Measurements from ENCODE around the gene SORL1. TPM values are rescaled to one million over a fixed set of nuclear protein-coding genes. Genes with fewer than 3 reads are reported as not detected.

The SORL1 gene
- total and polyA plus RNA-seq, 2 of the 13 experiments (the other 11 are each of a cell fraction or from before 2014, with no cell fraction given): 21.3 to 148 TPM

DNA sequence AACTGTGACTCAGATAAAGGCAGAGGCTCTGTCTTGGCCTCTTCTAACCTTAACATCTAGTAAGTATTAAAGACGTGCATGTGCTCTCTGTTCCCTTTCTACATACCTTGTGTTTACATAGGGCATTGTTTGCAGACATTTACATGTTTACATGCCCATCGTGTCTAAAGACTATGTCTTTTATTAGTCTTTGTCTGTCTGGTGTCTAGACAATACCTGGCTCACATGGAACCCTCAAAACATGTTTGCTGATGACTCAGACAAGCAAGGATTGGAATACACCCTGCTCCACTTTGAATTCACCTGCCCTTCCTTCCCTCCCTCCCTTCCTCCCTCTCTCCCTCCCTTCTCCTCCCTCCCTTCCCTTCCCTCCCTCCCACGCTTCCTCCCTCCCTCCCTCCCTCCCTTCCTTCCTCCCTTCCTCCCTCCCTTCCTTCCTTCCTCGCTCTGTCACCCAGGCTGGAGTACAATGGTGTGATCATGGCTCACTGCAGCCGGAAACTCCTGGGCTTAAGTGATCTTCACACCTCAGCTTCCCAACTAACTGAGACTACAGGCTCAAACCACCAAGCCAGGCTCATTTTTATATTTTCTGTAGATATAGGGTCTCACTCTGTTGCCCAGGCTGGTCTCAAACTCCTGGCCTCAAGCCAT lies 24.4 kb downstream of the SORL1 start (continued):
- TF ChIP-seq GLMP (CRISPR knock-in tag; IDR thresholded peaks at IDR 0.05; ENCODE audit: borderline replicate concordance) (no peak), ZNF230 (CRISPR knock-in tag; IDR thresholded peaks at IDR 0.05) (no peak), ZZZ3 (CRISPR knock-in tag; IDR thresholded peaks at IDR 0.05; ENCODE audit: borderline replicate concordance) (no peak), TBX3 (IDR thresholded peaks at IDR 0.05; ENCODE audit: borderline replicate concordance) (no peak), ZNF382 (CRISPR knock-in tag; IDR thresholded peaks at IDR 0.05; ENCODE audit: borderline replicate concordance) (no peak), ZNF850 (CRISPR knock-in tag; conservative IDR thresholded peaks at IDR 0.05) (no peak), FIP1L1 (IDR thresholded peaks at IDR 0.05; ENCODE audit: borderline replicate concordance, insufficient read depth, low read depth, low read length) (no peak), GABPA (IDR thresholded peaks at IDR 0.05; ENCODE audit: low read depth, low read length) (no peak), GABPA (CRISPR knock-in tag; IDR thresholded peaks at IDR 0.05; ENCODE audit: low read depth) (no peak), JUN (CRISPR knock-in tag; IDR thresholded peaks at IDR 0.05) (no peak), THYN1 (CRISPR knock-in tag; IDR thresholded peaks at IDR 0.05; ENCODE audit: borderline replicate concordance, low read depth) (no peak), HNRNPUL1 (IDR thresholded peaks at IDR 0.05; ENCODE audit: low read depth, low read length) (no peak), EEA1 (CRISPR knock-in tag; IDR thresholded peaks at IDR 0.05; ENCODE audit: borderline replicate concordance) (no peak), ZNF460 (CRISPR knock-in tag; IDR thresholded peaks at IDR 0.05; ENCODE audit: borderline replicate concordance) (no peak), ZNF343 (CRISPR knock-in tag; IDR thresholded peaks at IDR 0.05) (no peak), FOXA3 (CRISPR knock-in tag; IDR thresholded peaks at IDR 0.05) (peak; percentile 94), DMTF1 (CRISPR knock-in tag; IDR thresholded peaks at IDR 0.05) (no peak), NFIB (CRISPR knock-in tag; IDR thresholded peaks at IDR 0.05; ENCODE audit: borderline replicate concordance) (no peak), TRIM24 (CRISPR knock-in tag; IDR thresholded peaks at IDR 0.05) (no peak), HNRNPLL (IDR thresholded peaks at IDR 0.05; ENCODE audit: low read depth, low read length, poor library complexity, severe bottlenecking) (no peak), FOXA1 (IDR thresholded peaks at IDR 0.05) (peak; percentile 79), FOXA1 (CRISPR knock-in tag; IDR thresholded peaks at IDR 0.05) (peak; percentile 84), FOXP1 (IDR thresholded peaks at IDR 0.05) (no peak), FOXP1 (CRISPR knock-in tag; IDR thresholded peaks at IDR 0.05) (peak; percentile 92), ZNF766 (CRISPR knock-in tag; IDR thresholded peaks at IDR 0.05; ENCODE audit: borderline replicate concordance) (no peak)
- TF ChIP-seq, protein P1, sequence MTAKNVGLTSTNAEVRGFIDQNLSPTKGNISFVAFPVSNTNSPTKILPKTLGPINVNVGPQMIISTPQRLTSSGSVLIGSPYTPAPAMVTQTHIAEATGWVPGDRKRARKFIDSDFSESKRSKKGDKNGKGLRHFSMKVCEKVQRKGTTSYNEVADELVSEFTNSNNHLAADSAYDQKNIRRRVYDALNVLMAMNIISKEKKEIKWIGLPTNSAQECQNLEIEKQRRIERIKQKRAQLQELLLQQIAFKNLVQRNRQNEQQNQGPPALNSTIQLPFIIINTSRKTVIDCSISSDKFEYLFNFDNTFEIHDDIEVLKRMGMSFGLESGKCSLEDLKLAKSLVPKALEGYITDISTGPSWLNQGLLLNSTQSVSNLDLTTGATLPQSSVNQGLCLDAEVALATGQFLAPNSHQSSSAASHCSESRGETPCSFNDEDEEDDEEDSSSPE (CRISPR knock-in tag; IDR thresholded peaks at IDR 0.05): no peak
- TF ChIP-seq, protein P2, sequence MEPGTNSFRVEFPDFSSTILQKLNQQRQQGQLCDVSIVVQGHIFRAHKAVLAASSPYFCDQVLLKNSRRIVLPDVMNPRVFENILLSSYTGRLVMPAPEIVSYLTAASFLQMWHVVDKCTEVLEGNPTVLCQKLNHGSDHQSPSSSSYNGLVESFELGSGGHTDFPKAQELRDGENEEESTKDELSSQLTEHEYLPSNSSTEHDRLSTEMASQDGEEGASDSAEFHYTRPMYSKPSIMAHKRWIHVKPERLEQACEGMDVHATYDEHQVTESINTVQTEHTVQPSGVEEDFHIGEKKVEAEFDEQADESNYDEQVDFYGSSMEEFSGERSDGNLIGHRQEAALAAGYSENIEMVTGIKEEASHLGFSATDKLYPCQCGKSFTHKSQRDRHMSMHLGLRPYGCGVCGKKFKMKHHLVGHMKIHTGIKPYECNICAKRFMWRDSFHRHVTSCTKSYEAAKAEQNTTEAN (CRISPR knock-in tag; conservative IDR thresholded peaks at IDR 0.05): no peak

All from HepG2 (cell line).